Activated T-cell treated with anti-CD3 and anti-CD28 coated beads for 24 hours (primary cell): ENCODE measurements around the gene TNK2.
"Not testable (repeated sequence)": the region's sequence is repeated elsewhere in the genome, so short reads cannot be mapped to it uniquely, and the experiment has no call there.

Experiments
- DNase-seq: peaks from one replicate; pipeline ENCODE4 v3.0.0-alpha.2; 2020; ENCODE audit warnings: low read depth

Gene TNK2

GRCh38 chr3:195885036-195885891 is 23.1 kb downstream of the TNK2 start:
- DNase-seq = no peak

DNA sequence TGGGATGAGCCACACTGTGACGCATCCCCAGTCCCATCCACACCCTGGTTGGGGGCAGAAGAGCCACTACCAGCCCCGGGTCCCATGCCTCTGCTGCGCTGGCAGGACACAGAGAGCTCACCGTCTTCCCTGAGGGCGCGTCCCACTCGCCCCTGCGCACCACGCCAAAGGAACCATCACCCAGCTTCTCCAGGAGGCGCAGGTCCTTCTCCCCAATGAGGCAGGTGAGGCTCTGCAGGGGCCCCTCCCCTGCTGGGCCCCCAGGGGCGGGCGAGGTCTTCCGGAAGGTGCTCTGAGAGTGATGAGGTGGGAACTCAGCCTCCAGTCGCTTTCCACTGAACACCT is 23.7 kb downstream of the TNK2 start:
- DNase-seq = no peak

GRCh38 chr3:195883801-195884200 is 24.6 kb downstream of the TNK2 start:
- no peak for DNase-seq

GRCh38 chr3:195883160-195883559 is 25.2 kb downstream of the TNK2 start:
- no peak for DNase-seq

GRCh38 chr3:195882002-195882441 is 26.3 kb downstream of the TNK2 start:
- DNase-seq = no peak

DNA sequence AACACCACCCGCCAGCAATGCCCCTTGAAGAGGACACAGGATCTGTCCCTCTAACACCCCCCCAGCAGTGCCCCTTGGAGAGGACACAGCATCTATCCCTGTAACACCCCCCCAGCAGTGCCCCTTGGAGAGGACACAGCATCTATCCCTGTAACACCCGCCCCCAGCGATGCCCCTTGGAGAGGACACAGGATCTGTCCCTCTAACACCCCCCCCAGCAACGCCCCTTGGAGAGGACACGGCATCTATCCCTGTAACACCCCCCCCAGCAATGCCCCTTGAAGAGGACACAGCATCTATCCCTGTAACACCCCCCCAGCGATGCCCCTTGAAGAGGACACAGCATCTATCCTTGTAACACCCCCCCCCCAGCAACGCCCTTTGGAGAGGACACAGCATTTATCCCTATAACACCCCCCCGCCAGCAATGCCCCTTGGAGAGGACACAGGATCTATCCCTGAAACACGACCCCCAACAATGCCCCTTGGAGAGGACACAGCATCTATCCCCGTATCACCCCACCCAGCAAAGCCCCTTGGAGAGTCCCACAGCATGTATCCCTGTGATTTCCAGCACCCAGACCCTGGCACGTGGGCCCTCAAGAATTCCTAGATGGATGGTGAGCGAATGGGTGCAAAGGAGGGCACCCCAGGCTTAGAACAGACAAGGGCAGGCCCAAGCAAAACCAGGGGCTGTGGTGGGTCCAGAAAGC is 26.9 kb downstream of the TNK2 start:
- no peak for DNase-seq

DNA sequence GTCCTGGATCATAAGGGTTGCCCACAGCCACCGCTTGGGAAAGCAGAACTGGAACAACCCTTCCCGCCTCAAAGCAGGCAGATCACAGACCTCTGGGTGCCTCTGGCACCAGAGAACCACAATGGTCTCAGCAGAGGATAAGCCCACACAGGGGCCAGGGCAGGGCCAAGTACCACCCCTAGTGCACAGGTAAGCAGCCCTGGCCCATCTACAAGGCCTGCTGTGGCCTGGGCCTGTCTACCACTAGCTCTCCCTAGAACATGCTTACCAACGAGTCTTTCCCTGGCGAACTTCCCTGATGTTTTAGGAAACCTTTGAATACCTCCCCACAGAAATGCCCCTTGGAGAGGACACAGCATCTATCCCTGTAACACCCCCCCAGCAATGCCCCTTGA is 28.3 kb downstream of the TNK2 start:
- DNase-seq = no peak

DNA sequence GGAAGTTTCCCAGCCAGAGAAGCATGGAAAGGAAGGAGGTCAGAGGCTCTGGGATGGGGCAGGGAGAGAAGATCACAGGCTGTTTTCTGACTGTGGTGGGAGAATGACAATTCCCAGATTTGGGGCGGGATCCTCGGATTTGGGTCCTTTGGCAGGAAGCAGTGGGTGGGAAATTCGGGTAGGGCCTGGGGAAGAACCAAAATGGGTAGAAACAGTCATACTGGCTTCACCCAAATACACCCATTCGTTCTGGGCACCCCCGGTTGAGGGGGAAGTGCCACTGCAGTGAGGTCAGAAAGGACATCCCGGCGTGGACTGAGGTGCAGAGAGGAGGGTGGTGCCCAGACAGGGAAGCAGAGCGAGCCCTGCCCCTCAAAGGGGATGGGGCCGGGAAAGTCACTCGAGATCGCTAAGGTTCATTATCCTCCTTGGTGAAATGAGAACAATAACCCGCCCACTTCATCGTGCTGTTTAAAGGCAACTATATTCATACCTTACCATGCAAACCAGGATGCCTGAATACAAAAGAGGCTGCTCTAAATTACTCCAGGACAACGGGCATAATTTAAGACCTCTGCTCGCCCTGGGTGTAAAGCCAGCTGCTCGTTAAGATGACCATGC is 28.8 kb downstream of the TNK2 start:
- DNase-seq = no peak

- DNase-seq = no peak
Measured at GRCh38 chr3:195878424-195879274, 29.7 kb downstream of the TNK2 start.

DNA sequence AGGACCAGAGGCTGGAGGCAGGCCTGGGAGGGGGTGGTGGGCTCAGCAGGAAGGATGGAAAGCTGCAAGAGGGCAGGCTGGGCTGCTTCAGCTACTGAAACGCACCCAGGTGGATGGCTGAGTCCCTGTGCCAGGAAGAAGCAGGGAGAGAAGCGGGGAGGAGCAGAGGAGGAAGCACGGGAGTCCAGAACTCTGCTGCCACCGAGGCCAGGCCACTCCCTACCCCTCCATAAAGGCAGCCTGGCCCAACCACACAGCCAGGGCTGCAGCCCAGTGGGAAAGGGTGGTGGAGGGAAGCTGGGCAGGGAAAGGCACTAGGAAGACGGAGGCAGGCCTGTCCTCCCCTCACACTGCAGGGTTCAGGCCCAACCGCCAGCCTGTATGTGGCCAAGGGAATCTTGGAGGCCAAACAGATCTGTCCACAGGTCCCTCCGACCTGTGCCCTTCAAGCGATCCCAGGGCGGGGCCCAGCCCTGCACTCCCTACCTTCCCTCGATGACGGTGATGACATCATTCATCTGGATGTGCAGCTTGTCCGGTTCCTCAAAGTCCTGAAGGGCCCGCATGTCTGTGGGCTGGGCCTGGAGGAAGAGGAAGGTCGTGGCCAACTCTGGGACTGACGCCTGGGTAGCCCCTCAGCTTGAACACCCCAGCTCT is 30.5 kb downstream of the TNK2 start:
- DNase-seq = no peak

DNA sequence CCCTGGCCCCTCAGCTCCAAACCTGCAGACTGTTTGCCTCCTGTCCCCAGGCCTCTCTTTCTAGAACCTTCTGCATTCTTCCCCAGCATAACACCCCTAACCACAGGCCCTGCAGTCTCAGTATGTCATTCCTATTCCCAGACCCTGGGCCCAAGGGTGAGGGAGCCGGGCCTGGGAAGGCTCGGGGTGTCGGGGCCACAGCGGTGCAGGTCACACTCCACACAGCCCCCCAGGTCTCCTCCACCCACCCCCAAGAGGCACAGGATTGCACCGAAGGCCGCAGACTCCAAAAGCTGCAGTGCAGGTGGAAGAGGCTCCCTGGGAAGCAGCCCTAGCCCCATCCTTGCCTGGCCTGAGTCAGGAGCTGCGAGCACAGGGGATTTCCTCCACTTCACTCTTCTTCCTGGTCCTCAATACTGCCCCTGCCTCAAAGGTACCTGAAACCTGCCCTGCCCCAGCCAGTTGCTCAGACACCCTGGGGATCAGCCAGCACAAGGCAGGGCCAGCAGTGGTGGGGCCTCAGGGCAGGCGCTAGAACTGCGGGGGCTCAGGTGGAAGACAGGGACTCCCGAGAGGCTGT is 31.1 kb downstream of the TNK2 start:
- no peak for DNase-seq

DNA sequence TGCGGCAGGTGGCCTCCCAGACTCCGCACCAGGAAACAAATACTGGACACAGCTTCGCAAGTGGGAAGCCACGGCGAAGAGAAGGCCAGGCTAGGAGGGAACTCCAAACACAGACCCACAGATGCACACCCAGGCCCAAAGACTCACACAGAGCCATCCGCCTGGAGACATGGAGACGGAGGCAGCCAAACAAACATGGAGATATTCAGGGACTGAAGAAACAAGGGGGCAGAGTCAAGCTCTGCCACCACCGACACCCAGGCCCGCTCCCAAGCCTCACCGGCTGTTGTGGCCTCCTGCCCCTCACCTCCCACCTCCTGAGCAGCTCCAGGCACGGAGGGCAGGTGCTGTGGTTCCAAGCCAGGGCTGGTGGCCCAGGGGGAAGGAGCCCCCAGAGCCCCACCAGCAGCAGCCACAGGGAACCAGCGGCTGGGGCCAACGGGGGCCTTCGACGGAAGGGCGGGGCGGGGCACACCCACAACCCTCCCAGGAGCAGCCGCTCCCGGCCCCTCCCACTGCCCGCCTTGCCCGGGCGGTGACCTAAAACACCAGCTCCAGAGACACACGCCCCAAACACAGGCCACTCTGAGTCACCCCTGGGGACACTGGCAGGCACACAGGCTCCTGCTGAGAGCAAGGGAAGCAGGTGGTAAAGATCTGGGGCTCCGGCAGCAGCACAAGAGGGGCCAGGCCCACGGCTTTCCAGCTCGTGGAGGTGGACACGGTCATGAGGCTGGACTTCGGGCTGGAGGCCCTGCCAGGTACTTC is 31.9 kb downstream of the TNK2 start:
- DNase-seq = no peak

GRCh38 chr3:195875482-195876236 is 32.7 kb downstream of the TNK2 start:
- no peak for DNase-seq

- no peak for DNase-seq
Measured at GRCh38 chr3:195873971-195874370, 34.4 kb downstream of the TNK2 start.

DNA sequence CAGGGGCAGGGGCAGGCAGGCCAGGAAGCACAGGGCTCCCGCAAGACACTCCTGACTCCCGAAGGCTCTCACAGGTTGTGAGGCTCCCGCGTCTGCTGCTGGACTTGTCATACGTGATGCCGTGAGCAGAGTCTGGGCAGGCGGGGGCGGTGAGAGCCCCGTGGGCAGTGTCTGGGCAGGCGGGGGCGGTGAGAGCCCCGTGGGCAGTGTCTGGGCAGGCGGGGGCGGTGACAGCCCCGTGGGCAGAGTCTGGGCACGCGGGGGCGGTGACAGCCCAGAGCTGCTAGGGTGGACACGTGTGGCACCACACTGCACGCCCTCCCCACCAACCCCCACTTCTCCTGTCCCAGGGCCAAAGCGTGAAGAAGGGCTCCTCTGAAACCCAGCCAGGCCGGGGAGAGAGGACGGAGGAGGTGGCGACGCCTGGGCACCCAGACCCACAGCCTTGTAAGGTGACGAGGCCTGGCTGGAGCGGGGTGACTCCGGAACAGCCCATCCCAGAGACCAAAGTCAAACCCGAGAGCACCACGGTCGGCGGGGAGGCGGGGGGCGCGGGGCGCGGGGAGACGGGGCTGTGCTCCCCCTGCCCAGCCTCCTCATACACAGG is 35.0 kb downstream of the TNK2 start:
- no peak for DNase-seq

- no peak for DNase-seq
Measured at GRCh38 chr3:195872800-195873199, 35.6 kb downstream of the TNK2 start.

DNA sequence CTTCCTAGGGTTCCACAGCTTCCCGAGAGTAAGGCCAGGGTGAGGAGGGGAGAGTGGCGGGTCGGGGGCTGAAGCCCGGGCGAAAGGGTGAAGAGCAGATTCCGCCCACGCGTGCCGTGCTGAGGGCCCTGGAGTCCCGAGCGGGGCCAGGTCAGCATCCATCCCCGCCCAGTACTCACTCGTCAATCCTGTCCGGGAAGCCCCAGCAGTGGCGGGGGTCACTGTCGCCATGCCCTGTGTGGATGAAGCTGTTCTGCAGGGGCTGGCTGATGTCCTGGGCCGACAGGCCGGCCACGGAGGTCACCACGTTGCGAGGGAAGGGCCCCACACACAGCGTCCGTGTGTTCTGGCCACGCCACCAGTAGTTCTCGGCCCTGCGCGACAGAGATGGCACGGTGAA is 36.3 kb downstream of the TNK2 start:
- no peak for DNase-seq

- not testable (repeated sequence) for DNase-seq
Measured at GRCh38 chr3:195871686-195872085, 36.7 kb downstream of the TNK2 start.

GRCh38 chr3:195870937-195871336 is 37.4 kb downstream of the TNK2 start:
- no peak for DNase-seq
